GM12878 (cell line): ENCODE data around the gene ANKRD28. TPM values are rescaled to one million over a fixed set of nuclear protein-coding genes. Genes with fewer than 3 reads are reported as not detected.

ENCODE experiments used
- CBFB ChIP-seq: IDR thresholded peaks from 2 replicates; pipeline ENCODE4 v1.6.1; 2016; ENCODE audit warnings: antibody characterized with exemption, low read depth
- CEBPB ChIP-seq, 2 experiments: fragments of 150-350 bp in 1 of 2; IDR thresholded peaks; 2 replicates each; pipeline ENCODE4 v1.6.1; 2012 to 2014; ENCODE audit warnings: low read depth in 2 of 2, low read length in 2 of 2, borderline replicate concordance in 1 of 2, inconsistent platforms in 1 of 2
- CREB1 ChIP-seq: IDR thresholded peaks from 2 replicates; pipeline ENCODE4 v1.6.1; 2012; ENCODE audit warnings: low read depth, mild to moderate bottlenecking, inconsistent platforms
- EED ChIP-seq: sonication (generic); IDR thresholded peaks from 2 replicates; pipeline ENCODE4 v1.6.1; 2016; ENCODE audit warnings: antibody characterized with exemption, low read depth
- EGR1 ChIP-seq, 2 experiments: IDR thresholded peaks; 1 replicate in 1 of 2; 2 replicates in 1 of 2; pipeline ENCODE4 v1.6.1; 2011 to 2012; ENCODE audit warnings: low read depth in 2 of 2, low read length in 2 of 2, borderline replicate concordance in 1 of 2, mild to moderate bottlenecking in 1 of 2, moderate library complexity in 1 of 2
- ETV6 ChIP-seq, 2 experiments: fragments of 450-650 bp in 1 of 2; IDR thresholded peaks in 1 of 2; conservative IDR thresholded peaks in 1 of 2; 2 replicates each; pipeline ENCODE4 v1.6.1; 2014; ENCODE audit warnings: antibody characterized with exemption in 1 of 2, borderline replicate concordance in 1 of 2, low read depth in 1 of 2, mild to moderate bottlenecking in 1 of 2, moderate library complexity in 1 of 2
- FOS ChIP-seq: IDR thresholded peaks from 3 replicates; pipeline ENCODE4 v1.6.1; 2011; ENCODE audit warnings: borderline replicate concordance; ENCODE audit not compliant: insufficient read length; ENCODE audit errors: extremely low read depth
- FOXM1 ChIP-seq: IDR thresholded peaks from 2 replicates; pipeline ENCODE4 v1.6.1; 2012; ENCODE audit warnings: low read depth, mild to moderate bottlenecking, inconsistent platforms, low read length, moderate library complexity
- GABPA ChIP-seq: IDR thresholded peaks from 2 replicates; pipeline ENCODE4 v1.6.1; 2014; ENCODE audit warnings: antibody characterized with exemption, low read depth, mild to moderate bottlenecking, inconsistent platforms
- HDGF ChIP-seq: fragments of 450-650 bp; IDR thresholded peaks from 2 replicates; pipeline ENCODE4 v1.6.1; 2016; ENCODE audit warnings: antibody characterized with exemption
- HSF1 ChIP-seq: fragments of 150-350 bp; IDR thresholded peaks from 2 replicates; pipeline ENCODE4 v1.6.1; 2014; ENCODE audit warnings: mild to moderate bottlenecking, low read depth, low read length
- IKZF2 ChIP-seq, 2 experiments: fragments of 450-650 bp; IDR thresholded peaks; 2 replicates each; pipeline ENCODE4 v1.6.1; 2017; ENCODE audit warnings: mild to moderate bottlenecking in 2 of 2, moderate library complexity in 2 of 2
- JUNB ChIP-seq: IDR thresholded peaks from 2 replicates; pipeline ENCODE4 v1.6.1; 2016; ENCODE audit warnings: antibody characterized with exemption, mild to moderate bottlenecking
- MYB ChIP-seq: fragments of 150-350 bp; IDR thresholded peaks from 2 replicates; pipeline ENCODE4 v1.6.1; 2014; ENCODE audit warnings: mild to moderate bottlenecking, low read depth, low read length, borderline replicate concordance
- NFYB ChIP-seq: IDR thresholded peaks from 2 replicates; pipeline ENCODE4 v1.6.1; 2011; ENCODE audit warnings: low read depth, mild to moderate bottlenecking, low read length, improper control_type of control experiment, moderate library complexity; ENCODE audit not compliant: insufficient read depth
- PAX5 ChIP-seq: IDR thresholded peaks from 2 replicates; pipeline ENCODE4 v1.6.1; 2011; ENCODE audit warnings: low read depth, low read length, borderline replicate concordance
- POU2F2 ChIP-seq: IDR thresholded peaks from 3 replicates; pipeline ENCODE4 v1.6.1; 2011; ENCODE audit warnings: low read depth, mild to moderate bottlenecking, low read length, borderline replicate concordance
- RAD51 ChIP-seq: fragments of 450-650 bp; IDR thresholded peaks from 2 replicates; pipeline ENCODE4 v1.6.1; 2016; ENCODE audit warnings: moderate library complexity, mild to moderate bottlenecking, inconsistent platforms
- SMC3 ChIP-seq: IDR thresholded peaks from 2 replicates; pipeline ENCODE4 v1.6.1; 2011; ENCODE audit warnings: low read length, improper control_type of control experiment, borderline replicate concordance
- SP1 ChIP-seq: IDR thresholded peaks from one replicate; pipeline ENCODE4 v1.6.1; 2011; ENCODE audit warnings: low read depth, low read length
- TAF1 ChIP-seq: IDR thresholded peaks from 2 replicates; pipeline ENCODE4 v1.6.1; 2011; ENCODE audit warnings: mild to moderate bottlenecking, low read depth, low read length, borderline replicate concordance
- TARDBP ChIP-seq: IDR thresholded peaks from 2 replicates; pipeline ENCODE4 v1.6.1; 2016; ENCODE audit warnings: borderline replicate concordance
- TCF3 ChIP-seq: IDR thresholded peaks from 2 replicates; pipeline ENCODE4 v1.6.1; 2012; ENCODE audit warnings: low read depth, mild to moderate bottlenecking, low read length, borderline replicate concordance; ENCODE audit not compliant: insufficient read depth
- TCF7 ChIP-seq: IDR thresholded peaks from 2 replicates; pipeline ENCODE4 v1.6.1; 2014; ENCODE audit warnings: antibody characterized with exemption, borderline replicate concordance
- ZNF24 ChIP-seq: fragments of 450-650 bp; IDR thresholded peaks from 2 replicates; pipeline ENCODE4 v1.6.1; 2017; ENCODE audit warnings: antibody characterized with exemption, mild to moderate bottlenecking
- ZSCAN29 ChIP-seq: fragments of 450-650 bp; IDR thresholded peaks from 2 replicates; pipeline ENCODE4 v1.6.1; 2017; ENCODE audit warnings: mild to moderate bottlenecking, moderate library complexity
- polyA plus RNA-seq, 11 experiments: library from polyadenylated mRNA; depleted of rRNA in 4 of 11; unstranded in 6 of 11; stranded (reverse) in 5 of 11; fragments of >200 nt; fragmentation: Nextera tagmentation in 4 of 11; fragmentation: Illumina TruSeq in 1 of 11; extraction: Ambion mirVana in 4 of 11; extraction: Trizol in 1 of 11; gene quantifications; 1 replicate in 1 of 11; 2 replicates in 10 of 11; pipeline versions ENCODE4 v1.2.1 to v1.2.3, GENCODE V29; 2011 to 2016; ENCODE audit warnings: inconsistent platforms in 2 of 11, missing spikeins in 2 of 11, low read depth in 1 of 11
- total RNA-seq, 4 experiments: library from RNA; depleted of rRNA in 3 of 4; stranded (reverse); fragments of >200 nt in 3 of 4; fragmentation: Illumina TruSeq in 1 of 4; extraction: Trizol in 1 of 4; gene quantifications; 2 replicates each; pipeline versions ENCODE4 v1.2.1 to v1.2.3, GENCODE V29; 2013 to 2021
- TF ChIP-seq, protein P1 (sequence below): fragments of 450-650 bp; IDR thresholded peaks from 2 replicates; pipeline ENCODE4 v1.6.1; 2017; ENCODE audit warnings: mild to moderate bottlenecking, moderate library complexity

The ANKRD28 gene
- total and polyA plus RNA-seq, 10 of the 15 experiments (the other 5 are each of a cell fraction or from before 2014, with no cell fraction given), result 11.2 to 105 (median 38.3) TPM

DNA sequence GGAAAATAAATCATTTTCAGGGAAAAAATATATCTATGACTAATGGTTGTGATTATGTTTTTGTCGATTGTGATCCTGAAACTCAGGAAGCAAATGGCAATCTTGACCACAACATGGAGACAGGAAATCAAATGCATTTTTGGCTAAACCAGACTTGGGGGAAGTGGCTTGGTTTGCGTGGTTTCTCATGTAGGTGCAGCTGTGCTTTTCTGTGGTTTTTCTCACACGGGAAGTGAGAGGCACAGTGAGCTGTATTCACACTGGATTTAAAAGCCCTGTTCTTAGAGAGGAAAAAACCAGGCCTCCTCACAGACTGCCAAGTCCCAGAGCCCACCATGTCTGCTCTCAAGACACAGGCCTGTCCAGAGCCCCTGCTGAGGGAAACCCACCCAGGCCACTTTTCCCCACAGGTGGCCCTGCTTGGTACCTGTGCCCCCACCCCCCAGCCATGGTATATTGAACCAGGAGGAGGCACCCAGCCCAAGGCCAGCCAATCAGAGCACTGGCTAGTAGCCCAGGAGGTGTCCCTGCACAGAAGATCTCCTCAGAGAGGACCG lies 150.1 kb downstream of the ANKRD28 start (continued):
- TF ChIP-seq FOXM1 (peak; percentile 97), SMC3 (0 out of 2 replicates have a peak, but pooled peaks have one; percentile 17), MYB (no peak), CREB1 (peak; percentile 58; the same call in 1 of the 2 replicates), ZSCAN29 (peak; percentile 69; the same call in 1 of the 2 replicates), PAX5 (peak; percentile 96), TAF1 (peak; percentile 39; the same call in 1 of the 2 replicates), CEBPB (IDR thresholded peaks at IDR 0.05; ENCODE audit: borderline replicate concordance in 1 of 2, low read depth in 2 of 2, low read length in 2 of 2) (peak in 1 of 2 experiments; percentile 85; a peak in 2 of 4 replicates), EGR1 (IDR thresholded peaks at IDR 0.05; ENCODE audit: borderline replicate concordance in 1 of 2, low read depth in 2 of 2, low read length in 2 of 2) (0 out of 3 replicates have a peak, but pooled peaks of 1 of the 2 experiments have one; percentile 51), ZNF24 (peak; percentile 68; the same call in 1 of the 2 replicates), SP1 (peak; percentile 74), HSF1 (no peak), JUNB (peak; percentile 58; the same call in 1 of the 2 replicates), POU2F2 (peak; percentile 86), TARDBP (0 out of 2 replicates have a peak, but pooled peaks have one; percentile 23), FOS (no peak), TCF3 (peak; percentile 99), CBFB (peak; percentile 98), TCF7 (peak; percentile 75; the same call in 1 of the 2 replicates), EED (peak; percentile 99), NFYB (peak; percentile 39; the same call in 1 of the 2 replicates), RAD51 (peak; percentile 41; the same call in 1 of the 2 replicates), IKZF2 (IDR thresholded peaks at IDR 0.05) (peak; percentile 100), HDGF (no peak), GABPA (peak; percentile 55), ETV6 (conservative IDR thresholded peaks at IDR 0.05 in 1 of 2, IDR thresholded peaks at IDR 0.05 in 1 of 2; ENCODE audit: borderline replicate concordance in 1 of 2, low read depth in 1 of 2) (peak in 1 of 2 experiments; percentile 98; a peak in 2 of 4 replicates)
- TF ChIP-seq, protein P1, sequence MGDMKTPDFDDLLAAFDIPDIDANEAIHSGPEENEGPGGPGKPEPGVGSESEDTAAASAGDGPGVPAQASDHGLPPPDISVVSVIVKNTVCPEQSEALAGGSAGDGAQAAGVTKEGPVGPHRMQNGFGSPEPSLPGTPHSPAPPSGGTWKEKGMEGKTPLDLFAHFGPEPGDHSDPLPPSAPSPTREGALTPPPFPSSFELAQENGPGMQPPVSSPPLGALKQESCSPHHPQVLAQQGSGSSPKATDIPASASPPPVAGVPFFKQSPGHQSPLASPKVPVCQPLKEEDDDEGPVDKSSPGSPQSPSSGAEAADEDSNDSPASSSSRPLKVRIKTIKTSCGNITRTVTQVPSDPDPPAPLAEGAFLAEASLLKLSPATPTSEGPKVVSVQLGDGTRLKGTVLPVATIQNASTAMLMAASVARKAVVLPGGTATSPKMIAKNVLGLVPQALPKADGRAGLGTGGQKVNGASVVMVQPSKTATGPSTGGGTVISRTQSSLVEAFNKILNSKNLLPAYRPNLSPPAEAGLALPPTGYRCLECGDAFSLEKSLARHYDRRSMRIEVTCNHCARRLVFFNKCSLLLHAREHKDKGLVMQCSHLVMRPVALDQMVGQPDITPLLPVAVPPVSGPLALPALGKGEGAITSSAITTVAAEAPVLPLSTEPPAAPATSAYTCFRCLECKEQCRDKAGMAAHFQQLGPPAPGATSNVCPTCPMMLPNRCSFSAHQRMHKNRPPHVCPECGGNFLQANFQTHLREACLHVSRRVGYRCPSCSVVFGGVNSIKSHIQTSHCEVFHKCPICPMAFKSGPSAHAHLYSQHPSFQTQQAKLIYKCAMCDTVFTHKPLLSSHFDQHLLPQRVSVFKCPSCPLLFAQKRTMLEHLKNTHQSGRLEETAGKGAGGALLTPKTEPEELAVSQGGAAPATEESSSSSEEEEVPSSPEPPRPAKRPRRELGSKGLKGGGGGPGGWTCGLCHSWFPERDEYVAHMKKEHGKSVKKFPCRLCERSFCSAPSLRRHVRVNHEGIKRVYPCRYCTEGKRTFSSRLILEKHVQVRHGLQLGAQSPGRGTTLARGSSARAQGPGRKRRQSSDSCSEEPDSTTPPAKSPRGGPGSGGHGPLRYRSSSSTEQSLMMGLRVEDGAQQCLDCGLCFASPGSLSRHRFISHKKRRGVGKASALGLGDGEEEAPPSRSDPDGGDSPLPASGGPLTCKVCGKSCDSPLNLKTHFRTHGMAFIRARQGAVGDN, result peak; percentile 89
